Thymus (tissue), 11 donors: ENCODE results near the gene TSR3. TPM values are rescaled to one million over a fixed set of nuclear protein-coding genes. Genes with fewer than 3 reads are reported as not detected.
"Not testable (repeated sequence)": the region's sequence is repeated elsewhere in the genome, so short reads cannot be mapped to it uniquely, and the experiment has no call there.

Experiments used
- DNase-seq, 9 donors: peaks; one replicate each; pipeline ENCODE4 v3.0.0-alpha.2; 2013; ENCODE audit warnings: low spot score in 9 of 9, low read depth in 6 of 9, missing footprints in 1 of 9
- H3K27ac ChIP-seq, 2 donors: one replicate each; pipeline ENCODE4 v1.5.1; 2013; ENCODE audit warnings: control low read depth in 1 of 2, low read depth in 1 of 2, low read length in 1 of 2, mild to moderate bottlenecking in 1 of 2, moderate library complexity in 1 of 2
- H3K27me3 ChIP-seq, 2 donors: one replicate each; pipeline ENCODE4 v1.5.1; 2013; ENCODE audit warnings: low read length in 1 of 2; ENCODE audit not compliant: control insufficient read depth in 2 of 2, insufficient read depth in 1 of 2
- H3K36me3 ChIP-seq, 2 donors: one replicate each; pipeline ENCODE4 v1.5.1; 2013; ENCODE audit warnings: low read length in 1 of 2, mild to moderate bottlenecking in 1 of 2, moderate library complexity in 1 of 2; ENCODE audit not compliant: control insufficient read depth in 2 of 2, insufficient read depth in 2 of 2
- H3K4me1 ChIP-seq, 2 donors: one replicate each; pipeline ENCODE4 v1.5.1; 2013; ENCODE audit warnings: low read length in 2 of 2; ENCODE audit not compliant: control insufficient read depth in 2 of 2, insufficient read depth in 2 of 2
- H3K4me3 ChIP-seq, 2 donors: one replicate each; pipeline ENCODE4 v1.5.1; 2013; ENCODE audit warnings: low read length in 2 of 2, control low read depth in 1 of 2, mild to moderate bottlenecking in 1 of 2
- H3K9me3 ChIP-seq, 2 donors: one replicate each; pipeline ENCODE4 v1.5.1; 2013; ENCODE audit warnings: low read length in 1 of 2, mild to moderate bottlenecking in 1 of 2; ENCODE audit not compliant: control insufficient read depth in 2 of 2, insufficient read depth in 1 of 2
- WGBS: extraction: QIAGEN DNeasy Blood & Tissue Kit; methylation state at CpG from one replicate; pipeline ENCODE4 v1.1.7; 2013; 5-methylcytosine and 5-hydroxymethylcytosine counted together
- polyA plus RNA-seq: library from polyadenylated mRNA; stranded (reverse); fragments of 200-250 nt; gene quantifications from one replicate; pipeline ENCODE4 v1.2.3, GENCODE V29; 2013
- total RNA-seq: library from RNA; stranded (reverse); fragments of 120-200 nt; gene quantifications from one replicate; pipeline ENCODE4 v1.2.4, GENCODE V29; 2013
- donor health status: healthy.

TSR3 gene
- total and polyA plus RNA-seq, 2 donors, result 38.7 to 46.8 TPM

GRCh38 chr16:1331712-1332617 is 19.7 kb downstream of the TSR3 start:
- Histone ChIP-seq H3K4me1 (peaks cover 8 to 19% of the 10 kb centered on the region in 2 donors), H3K9me3 (peaks cover 6 to 40% of the 10 kb centered on the region in 2 donors), H3K4me3 (peak overlapping the region in 1 of 2 donors; percentile 22), H3K27ac (no peak overlapping the region), H3K27me3 (peaks cover 61 to 72% of the 10 kb centered on the region in 2 donors), H3K36me3 (peaks cover 0 to 4% of the 10 kb centered on the region in 2 donors)
- WGBS, result 5% methylated on average over 34 of the region's 34 CpGs
- DNase-seq, result peak in 2 of 9 donors; percentile 34 to 60

GRCh38 chr16:1330931-1331711 is 20.6 kb downstream of the TSR3 start:
- H3K4me1 ChIP-seq, result peaks cover 8 to 19% of the 10 kb centered on the region in 2 donors

GRCh38 chr16:1330260-1330914 is 21.3 kb downstream of the TSR3 start:
- 79% methylated on average over 17 of the region's 17 CpGs for WGBS
- Histone ChIP-seq H3K9me3 (peaks cover 5 to 31% of the 10 kb centered on the region in 2 donors), H3K27ac (no peak overlapping the region), H3K4me1 (peaks cover 8 to 19% of the 10 kb centered on the region in 2 donors), H3K27me3 (peaks cover 47 to 56% of the 10 kb centered on the region in 2 donors), H3K4me3 (no peak overlapping the region), H3K36me3 (peaks cover 7 to 13% of the 10 kb centered on the region in 2 donors)
- DNase-seq, result no peak

More at GRCh38 chr16:1330931-1331711, 20.6 kb downstream of the TSR3 start:
- Histone ChIP-seq H3K9me3 (peaks cover 6 to 34% of the 10 kb centered on the region in 2 donors), H3K27ac (no peak overlapping the region), H3K27me3 (peaks cover 54 to 63% of the 10 kb centered on the region in 2 donors), H3K4me3 (no peak overlapping the region), H3K36me3 (peaks cover 0 to 6% of the 10 kb centered on the region in 2 donors)
- no peak for DNase-seq
- 63% methylated on average over 22 of the region's 22 CpGs for WGBS

GRCh38 chr16:1328961-1329360 is 22.7 kb downstream of the TSR3 start:
- Histone ChIP-seq H3K27me3 (peaks cover 33 to 42% of the 10 kb centered on the region in 2 donors), H3K9me3 (peaks cover 4 to 31% of the 10 kb centered on the region in 2 donors), H3K4me1 (peaks cover 7 to 13% of the 10 kb centered on the region in 2 donors), H3K36me3 (peaks cover 22 to 27% of the 10 kb centered on the region in 2 donors)
- H3K27ac ChIP-seq, H3K4me3 ChIP-seq, DNase-seq: not testable (repeated sequence)
- 97% methylated on average over 10 of the region's 10 CpGs for WGBS

- DNase-seq, H3K27ac ChIP-seq, H3K4me3 ChIP-seq: not testable (repeated sequence)
- Histone ChIP-seq H3K27me3 (peaks cover 25 to 34% of the 10 kb centered on the region in 2 donors), H3K9me3 (peaks cover 4 to 30% of the 10 kb centered on the region in 2 donors), H3K36me3 (peaks cover 30 to 35% of the 10 kb centered on the region in 2 donors), H3K4me1 (peaks cover 3 to 12% of the 10 kb centered on the region in 2 donors)
- 95% methylated on average over 20 of the region's 20 CpGs for WGBS
These were observed 23.5 kb downstream of the TSR3 start for GRCh38 chr16:1328136-1328535.

GRCh38 chr16:1327619-1327947 is 24.1 kb downstream of the TSR3 start:
- H3K9me3 ChIP-seq, result peaks cover 4 to 24% of the 10 kb centered on the region in 2 donors
- no peak for DNase-seq
- WGBS, result 90% methylated on average over 5 of the region's 5 CpGs
- no peak overlapping the region for H3K4me3 ChIP-seq
- peaks cover 20 to 29% of the 10 kb centered on the region in 2 donors for H3K27me3 ChIP-seq
- H3K4me1 ChIP-seq, result peaks cover 3 to 12% of the 10 kb centered on the region in 2 donors
- peaks cover 31 to 36% of the 10 kb centered on the region in 2 donors for H3K36me3 ChIP-seq
- no peak overlapping the region for H3K27ac ChIP-seq

GRCh38 chr16:1326946-1327618 is 24.6 kb downstream of the TSR3 start:
- H3K9me3 ChIP-seq, result peaks cover 4 to 20% of the 10 kb centered on the region in 2 donors
- no peak for DNase-seq
- WGBS, result 91% methylated on average over 17 of the region's 17 CpGs
- peaks cover 15 to 24% of the 10 kb centered on the region in 2 donors for H3K27me3 ChIP-seq
- peaks cover 3 to 9% of the 10 kb centered on the region in 2 donors for H3K4me1 ChIP-seq
- H3K36me3 ChIP-seq, result peaks cover 34 to 37% of the 10 kb centered on the region in 2 donors
- H3K27ac ChIP-seq, result no peak overlapping the region
- no peak overlapping the region for H3K4me3 ChIP-seq

GRCh38 chr16:1326391-1326790 is 25.3 kb downstream of the TSR3 start:
- no peak overlapping the region for H3K4me3 ChIP-seq
- peaks cover 4 to 14% of the 10 kb centered on the region in 2 donors for H3K9me3 ChIP-seq
- no peak for DNase-seq
- peaks cover 8 to 17% of the 10 kb centered on the region in 2 donors for H3K27me3 ChIP-seq
- H3K36me3 ChIP-seq, result peaks cover 41 to 44% of the 10 kb centered on the region in 2 donors
- no peak overlapping the region for H3K27ac ChIP-seq
- WGBS, result 91% methylated on average over 17 of the region's 17 CpGs
- H3K4me1 ChIP-seq, result peaks cover 0 to 2% of the 10 kb centered on the region in 2 donors
